Thoracic aorta (tissue), 2 donors: ENCODE results near the gene DMD. TPM values are rescaled to one million over a fixed set of nuclear protein-coding genes. Genes with fewer than 3 reads are reported as not detected.

Experiments used
- ATAC-seq: fragments of 150-250 bp; one replicate; pipeline ENCODE4 v1.8.0; 2017; ENCODE audit warnings: low read depth; ENCODE audit not compliant: insufficient number of reproducible peaks, low FRiP score
- DNase-seq: peaks from one replicate; pipeline ENCODE4 v3.0.0-alpha.2; 2020; ENCODE audit warnings: low spot score
- H3K27ac ChIP-seq, 2 donors: fragments of 200-600 bp; sonication (generic); 1 replicate in 1 of 2; 2 replicates in 1 of 2; pipeline ENCODE4 v1.5.1; 2016; ENCODE audit warnings: mild to moderate bottlenecking in 2 of 2, moderate library complexity in 2 of 2
- H3K27me3 ChIP-seq: fragments of 200-600 bp; sonication (generic); replicated peaks from 2 replicates; pipeline ENCODE4 v1.6.0; 2016; ENCODE audit warnings: mild to moderate bottlenecking; ENCODE audit not compliant: insufficient read depth
- H3K36me3 ChIP-seq: fragments of 200-600 bp; sonication (generic); one replicate; pipeline ENCODE4 v1.5.1; 2016
- H3K4me1 ChIP-seq, 2 donors: fragments of 200-600 bp; sonication (generic); 1 replicate in 1 of 2; 2 replicates in 1 of 2; pipeline versions ENCODE4 v1.5.1 to v1.6.0; 2016; ENCODE audit warnings: low read depth in 2 of 2, mild to moderate bottlenecking in 1 of 2; ENCODE audit not compliant: control insufficient read depth in 1 of 2
- H3K4me3 ChIP-seq: fragments of 200-600 bp; sonication (generic); 2 replicates; pipeline ENCODE4 v1.5.1; 2016; ENCODE audit warnings: mild to moderate bottlenecking
- H3K9me3 ChIP-seq: fragments of 200-600 bp; sonication (generic); 2 replicates; pipeline ENCODE4 v1.5.1; 2016
- CTCF ChIP-seq: fragments of 200-600 bp; sonication (generic); IDR thresholded peaks from one replicate; pipeline ENCODE4 v1.5.1; 2019; ENCODE audit warnings: antibody characterized with exemption
- total RNA-seq, 2 donors: library from RNA; depleted of rRNA; stranded (reverse); fragments of >200 nt; gene quantifications; one replicate each; pipeline versions ENCODE4 v1.1.0 to v1.2.3, GENCODE V29; 2016

DMD gene
- total RNA-seq, 2 donors from 2014 or later = 224 to 233 TPM

- Histone ChIP-seq H3K27me3 (no peaks in the 10 kb centered on the region), H3K4me1 (peaks cover 0 to 8% of the 10 kb centered on the region in 2 donors), H3K9me3 (no peaks in the 10 kb centered on the region), H3K36me3 (no peaks in the 10 kb centered on the region), H3K4me3 (no peak overlapping the region), H3K27ac (no peak overlapping the region)
- DNase-seq = no peak
- TF ChIP-seq CTCF = no peak
- no peak for ATAC-seq
Measured at GRCh38 chrX:32642283-32642682, 569.1 kb downstream of the DMD start.

- Histone ChIP-seq H3K4me1 (no peaks in the 10 kb centered on the region), H3K36me3 (no peaks in the 10 kb centered on the region), H3K9me3 (no peaks in the 10 kb centered on the region), H3K4me3 (no peak overlapping the region), H3K27me3 (no peaks in the 10 kb centered on the region), H3K27ac (no peak overlapping the region)
- no peak for DNase-seq
- ATAC-seq = no peak
- no peak for TF ChIP-seq CTCF
Measured at GRCh38 chrX:32618154-32618553, 593.2 kb downstream of the DMD start.

- Histone ChIP-seq H3K4me1 (no peaks in the 10 kb centered on the region), H3K4me3 (no peak overlapping the region), H3K9me3 (no peaks in the 10 kb centered on the region), H3K27me3 (no peaks in the 10 kb centered on the region), H3K27ac (no peak overlapping the region), H3K36me3 (no peaks in the 10 kb centered on the region)
- DNase-seq (no peak), ATAC-seq (no peak)
- TF ChIP-seq CTCF = no peak
Measured at GRCh38 chrX:32614707-32615106, 596.6 kb downstream of the DMD start.

DNA sequence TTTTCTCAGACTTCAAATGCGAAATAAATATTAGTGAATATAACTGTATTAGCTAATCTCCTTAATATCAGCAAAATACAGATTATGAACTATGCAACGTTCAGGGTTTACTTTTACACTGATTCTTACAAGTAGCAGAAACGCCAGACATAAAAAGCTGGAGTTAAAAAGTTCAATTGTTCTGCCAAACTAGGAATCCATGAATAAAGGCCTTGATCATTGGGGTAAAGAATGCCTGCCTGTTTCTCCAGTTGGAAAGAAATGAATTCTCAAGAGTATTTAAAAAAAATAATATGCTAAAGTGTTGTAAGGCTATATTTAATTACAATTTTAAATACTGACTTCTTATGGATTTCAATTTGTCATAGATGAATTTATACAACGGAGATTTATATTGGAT lies 612.2 kb downstream of the DMD start:
- ATAC-seq (no peak), DNase-seq (no peak)
- no peak overlapping the region for H3K27ac ChIP-seq
- H3K36me3 ChIP-seq = no peaks in the 10 kb centered on the region
- no peak for TF ChIP-seq CTCF
- no peak overlapping the region for H3K4me3 ChIP-seq
- H3K27me3 ChIP-seq = no peaks in the 10 kb centered on the region
- no peaks in the 10 kb centered on the region for H3K9me3 ChIP-seq
- H3K4me1 ChIP-seq = peaks cover 0 to 9% of the 10 kb centered on the region in 2 donors

- Histone ChIP-seq H3K27ac (no peak overlapping the region), H3K4me1 (peaks cover 0 to 9% of the 10 kb centered on the region in 2 donors), H3K4me3 (no peak overlapping the region), H3K27me3 (no peaks in the 10 kb centered on the region), H3K9me3 (no peaks in the 10 kb centered on the region), H3K36me3 (no peaks in the 10 kb centered on the region)
- DNase-seq = no peak
- no peak for ATAC-seq
- TF ChIP-seq CTCF = no peak
Measured at GRCh38 chrX:32598707-32599106, 612.6 kb downstream of the DMD start.
